Peyer's patch (tissue), 4 donors: Measurements from ENCODE around the gene LAMB1. TPM values are rescaled to one million over a fixed set of nuclear protein-coding genes. Genes with fewer than 3 reads are reported as not detected.

Experiments used
- DNase-seq, 3 donors: peaks; one replicate each; pipeline ENCODE4 v3.0.0-alpha.2; 2017 to 2019
- H3K27ac ChIP-seq, 4 donors: fragments of 200-600 bp; sonication (generic); one replicate each; pipeline ENCODE4 v1.5.1; 2016 to 2019
- H3K27me3 ChIP-seq, 2 donors: fragments of 200-600 bp; sonication (generic); one replicate each; pipeline ENCODE4 v1.5.1; 2019
- H3K36me3 ChIP-seq, 3 donors: fragments of 200-600 bp; sonication (generic); one replicate each; pipeline ENCODE4 v1.5.1; 2016 to 2019
- H3K4me1 ChIP-seq, 4 donors: fragments of 200-600 bp; sonication (generic); one replicate each; pipeline ENCODE4 v1.5.1; 2016 to 2019
- H3K4me3 ChIP-seq, 4 donors: fragments of 200-600 bp; sonication (generic); 1 replicate in 3 of 4; 2 replicates in 1 of 4; pipeline ENCODE4 v1.5.1; 2016 to 2019; ENCODE audit warnings: mild to moderate bottlenecking in 1 of 4
- H3K9me3 ChIP-seq, 4 donors: fragments of 200-600 bp; sonication (generic); one replicate each; pipeline ENCODE4 v1.5.1; 2016 to 2019; ENCODE audit warnings: mild to moderate bottlenecking in 1 of 4
- CTCF ChIP-seq, 6 experiments: fragments of 450-650 bp in 4 of 6; fragments of 200-600 bp in 2 of 6; sonication (generic) in 1 of 6; IDR thresholded peaks; one replicate each; pipeline ENCODE4 v1.5.1; 2017 to 2019; ENCODE audit warnings: antibody characterized with exemption in 6 of 6, mild to moderate bottlenecking in 3 of 6, moderate library complexity in 1 of 6
- POLR2A ChIP-seq, 2 donors: fragments of 450-650 bp; IDR thresholded peaks; one replicate each; pipeline ENCODE4 v1.5.1; 2017; ENCODE audit warnings: antibody characterized with exemption in 2 of 2, mild to moderate bottlenecking in 2 of 2, moderate library complexity in 2 of 2
- total RNA-seq, 4 donors: library from RNA; depleted of rRNA; stranded (reverse); fragments of >200 nt; gene quantifications; one replicate each; pipeline ENCODE4 v1.1.0, GENCODE V29; 2016

Gene LAMB1
- total RNA-seq, 4 donors from 2014 or later, result 97.6 to 821 (median 155) TPM

- TF ChIP-seq POLR2A (IDR thresholded peaks at IDR 0.05) (no peak), CTCF (IDR thresholded peaks at IDR 0.05) (no peak)
- no peaks in the 10 kb centered on the region for H3K27me3 ChIP-seq
- peak overlapping the region in 2 of 4 donors; percentile 3 to 22 for H3K27ac ChIP-seq
- H3K4me3 ChIP-seq, result no peak overlapping the region
- DNase-seq, result no peak
- no peaks in the 10 kb centered on the region for H3K36me3 ChIP-seq
- no peaks in the 10 kb centered on the region for H3K9me3 ChIP-seq
- peaks cover 0 to 30% (median 0%) of the 10 kb centered on the region in 4 donors for H3K4me1 ChIP-seq
Measured at GRCh38 chr7:108008240-108008639, 5.3 kb upstream of the LAMB1 start.

GRCh38 chr7:108007762-108008161 lies 4.8 kb upstream of the LAMB1 start:
- no peaks in the 10 kb centered on the region for H3K9me3 ChIP-seq
- peak overlapping the region in 2 of 4 donors; percentile 3 to 22 for H3K27ac ChIP-seq
- no peak for TF ChIP-seq CTCF (IDR thresholded peaks at IDR 0.05)
- no peak for TF ChIP-seq POLR2A (IDR thresholded peaks at IDR 0.05)
- no peak overlapping the region for H3K4me3 ChIP-seq
- no peaks in the 10 kb centered on the region for H3K27me3 ChIP-seq
- no peak for DNase-seq
- peaks cover 0 to 25% (median 0%) of the 10 kb centered on the region in 4 donors for H3K4me1 ChIP-seq
- no peaks in the 10 kb centered on the region for H3K36me3 ChIP-seq

- H3K4me1 ChIP-seq, result peaks cover 0 to 23% (median 1%) of the 10 kb centered on the region in 4 donors
- H3K36me3 ChIP-seq, result no peaks in the 10 kb centered on the region
- no peaks in the 10 kb centered on the region for H3K27me3 ChIP-seq
- no peaks in the 10 kb centered on the region for H3K9me3 ChIP-seq
- no peak overlapping the region for H3K4me3 ChIP-seq
- TF ChIP-seq POLR2A (IDR thresholded peaks at IDR 0.05) (no peak), CTCF (IDR thresholded peaks at IDR 0.05) (no peak)
- no peak for DNase-seq
- no peak overlapping the region for H3K27ac ChIP-seq
Measured at GRCh38 chr7:108007261-108007660, 4.3 kb upstream of the LAMB1 start.

- peaks cover 0 to 35% (median 3%) of the 10 kb centered on the region in 4 donors for H3K4me1 ChIP-seq
- H3K9me3 ChIP-seq, result no peaks in the 10 kb centered on the region
- no peaks in the 10 kb centered on the region for H3K27me3 ChIP-seq
- H3K36me3 ChIP-seq, result no peaks in the 10 kb centered on the region
- H3K27ac ChIP-seq, result peak overlapping the region in 3 of 4 donors; percentile 48 to 90 (median 84)
- no peak overlapping the region for H3K4me3 ChIP-seq
- TF ChIP-seq CTCF (IDR thresholded peaks at IDR 0.05) (no peak), POLR2A (IDR thresholded peaks at IDR 0.05) (no peak)
- DNase-seq, result peak in 1 of 3 donors; percentile 52
Measured at GRCh38 chr7:108004220-108005142, 1.5 kb upstream of the LAMB1 start.

GRCh38 chr7:108003599-108003935 lies 606 bp upstream of the LAMB1 start:
- no peaks in the 10 kb centered on the region for H3K36me3 ChIP-seq
- no peak for DNase-seq
- H3K4me1 ChIP-seq, result peaks cover 0 to 39% (median 3%) of the 10 kb centered on the region in 4 donors
- H3K4me3 ChIP-seq, result peak overlapping the region; percentile 43 to 89 (median 55)
- TF ChIP-seq POLR2A (IDR thresholded peaks at IDR 0.05), result no peak
- TF ChIP-seq CTCF (IDR thresholded peaks at IDR 0.05), result no peak
- H3K9me3 ChIP-seq, result no peaks in the 10 kb centered on the region
- peak overlapping the region; percentile 58 to 90 (median 75) for H3K27ac ChIP-seq
- no peaks in the 10 kb centered on the region for H3K27me3 ChIP-seq
